ENCODE results near the gene BST2.

Gene BST2

GRCh38 chr19:17419621-17420474 lies 14.4 kb upstream of the BST2 start, which contains the start of gene MVB12A:
Gene MVB12A, plus strand, starts transcription at chr19:17420047. Its CDS starts 89 bp downstream, at chr19:17420136.
- in situ Hi-C loops (cut with MboI; ENCODE audit: low sequenced_read_pairs, unreplicated experiment) = no loop called here
- TF ChIP-seq CTCF (IDR thresholded peaks at IDR 0.05; ENCODE audit: borderline replicate concordance, control extremely low read depth, extremely low read depth, insufficient read depth, missing control alignments) = no peak
- DNase-seq (ENCODE audit: low spot score) = peak; percentile 99

GRCh38 chr19:17419154-17419620 lies 13.8 kb upstream of the BST2 start:
- in situ Hi-C loops (cut with MboI; ENCODE audit: low sequenced_read_pairs, unreplicated experiment) = no loop called here
- no peak for TF ChIP-seq CTCF (IDR thresholded peaks at IDR 0.05; ENCODE audit: borderline replicate concordance, control extremely low read depth, extremely low read depth, insufficient read depth, missing control alignments)
- DNase-seq (ENCODE audit: low spot score) = no peak

- in situ Hi-C loops (cut with MboI; ENCODE audit: low sequenced_read_pairs, unreplicated experiment) = no loop called here
- no peak for TF ChIP-seq CTCF (IDR thresholded peaks at IDR 0.05; ENCODE audit: borderline replicate concordance, control extremely low read depth, extremely low read depth, insufficient read depth, missing control alignments)
- no peak for DNase-seq (ENCODE audit: low spot score)
Measured at GRCh38 chr19:17418710-17419109, 13.3 kb upstream of the BST2 start.

DNA sequence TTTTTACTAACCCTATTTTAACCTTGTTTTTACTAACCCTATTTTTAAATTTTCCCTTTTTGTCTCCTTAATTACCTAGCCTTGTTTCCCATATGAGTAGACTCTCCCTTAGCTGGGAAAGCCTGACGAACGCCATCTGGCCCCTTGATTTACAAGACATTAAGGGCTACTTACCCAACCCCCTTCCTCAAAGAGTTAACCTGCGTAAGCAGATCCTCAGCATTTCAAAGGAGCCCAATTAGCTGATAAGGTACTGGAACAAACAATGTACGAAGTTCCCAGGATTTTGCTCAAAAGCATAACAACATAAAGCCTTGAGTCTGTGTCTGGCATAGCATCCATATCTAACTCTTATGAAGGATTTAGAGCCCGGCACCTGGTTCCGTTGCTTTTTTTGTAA lies 9.7 kb upstream of the BST2 start:
- in situ Hi-C loops (cut with MboI; ENCODE audit: low sequenced_read_pairs, unreplicated experiment) = no loop called here
- no peak for TF ChIP-seq CTCF (IDR thresholded peaks at IDR 0.05; ENCODE audit: borderline replicate concordance, control extremely low read depth, extremely low read depth, insufficient read depth, missing control alignments)
- DNase-seq (ENCODE audit: low spot score) = no peak

DNA sequence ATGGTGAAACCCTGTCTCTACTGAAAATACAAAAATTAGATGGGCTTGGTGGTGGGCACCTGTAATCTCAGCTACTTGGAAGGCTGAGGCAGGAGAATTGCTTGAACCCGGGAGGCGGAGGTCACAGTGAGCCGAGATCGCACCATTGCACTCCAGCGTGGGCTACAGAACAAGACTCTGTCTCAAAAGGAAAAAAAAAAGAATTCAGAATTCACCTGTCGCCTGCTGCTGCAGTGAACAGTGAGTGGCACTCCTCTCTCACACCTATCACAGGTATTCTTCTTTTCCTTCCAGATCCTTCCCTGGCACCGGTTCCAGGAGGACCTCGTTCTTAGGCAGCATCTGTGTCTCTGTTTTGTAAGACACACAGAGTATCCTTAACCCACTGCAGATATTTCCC lies 8.7 kb upstream of the BST2 start:
- in situ Hi-C loops (cut with MboI; ENCODE audit: low sequenced_read_pairs, unreplicated experiment) = no loop called here

GRCh38 chr19:17411801-17412200 lies 6.4 kb upstream of the BST2 start:
- in situ Hi-C loops (cut with MboI; ENCODE audit: low sequenced_read_pairs, unreplicated experiment) = no loop called here
- no peak for DNase-seq (ENCODE audit: low spot score)
- TF ChIP-seq CTCF (IDR thresholded peaks at IDR 0.05; ENCODE audit: borderline replicate concordance, control extremely low read depth, extremely low read depth, insufficient read depth, missing control alignments) = no peak

More for the DNA sequence above, 8.7 kb upstream of the BST2 start:
- DNase-seq (ENCODE audit: low spot score) = no peak
- no peak for TF ChIP-seq CTCF (IDR thresholded peaks at IDR 0.05; ENCODE audit: borderline replicate concordance, control extremely low read depth, extremely low read depth, insufficient read depth, missing control alignments)
